MCF 10A (cell line): ENCODE data around the gene CTPS2. TPM values are rescaled to one million over a fixed set of nuclear protein-coding genes. Genes with fewer than 3 reads are reported as not detected.
"Not testable (repeated sequence)": the region's sequence is repeated elsewhere in the genome, so short reads cannot be mapped to it uniquely, and the experiment has no call there.

Experiments used
- Bru-seq: library from RNA; stranded (reverse); fragments of 400-500 nt; gene quantifications from one replicate; lab custom pipeline; 2021; lab: Mats Ljungman, UMichigan
- BruChase-seq, 2 experiments: library from RNA; stranded (reverse); fragments of 400-500 nt; gene quantifications; one replicate each; lab custom pipeline; 2021; lab: Mats Ljungman, UMichigan
- BruUV-seq: library from RNA; stranded (reverse); fragments of 400-500 nt; replicated peaks from 2 replicates; lab custom pipeline; 2021; lab: Mats Ljungman, UMichigan
- CTCF ChIA-PET: fragments of 300-600 bp; sonication (Branson Sonifier 250); formaldehyde crosslinking; extraction: SDS; loops from one replicate; lab custom pipeline; 2021; ENCODE audit warnings: antibody characterized with exemption, inconsistent platforms; lab: Yijun Ruan, JAX
- POLR2A ChIA-PET: fragments of 300-600, 350-650 bp; sonication (Branson Sonifier 250); formaldehyde crosslinking; extraction: SDS; loops from one replicate; lab custom pipeline; 2020; ENCODE audit warnings: antibody characterized with exemption, inconsistent platforms; lab: Yijun Ruan, JAX
- DNase-seq: peaks from one replicate; pipeline ENCODE4 v3.0.0-alpha.2; 2018; ENCODE audit not compliant: unreplicated experiment
- H3K27ac Mint-ChIP-seq: one replicate; pipeline ENCODE4 v1.8.0; 2022; ENCODE audit warnings: mild to moderate bottlenecking, low read depth, mixed read lengths; ENCODE audit not compliant: unreplicated experiment
- H3K27me3 Mint-ChIP-seq: one replicate; pipeline ENCODE4 v1.8.0; 2022; ENCODE audit warnings: mixed read lengths; ENCODE audit not compliant: insufficient read depth, unreplicated experiment
- H3K36me3 Mint-ChIP-seq: one replicate; pipeline ENCODE4 v1.8.0; 2022; ENCODE audit warnings: mild to moderate bottlenecking, moderate library complexity, mixed read lengths; ENCODE audit not compliant: insufficient read depth, unreplicated experiment
- H3K4me1 Mint-ChIP-seq: one replicate; pipeline ENCODE4 v1.8.0; 2022; ENCODE audit warnings: mixed read lengths; ENCODE audit not compliant: insufficient read depth, unreplicated experiment
- H3K4me3 Mint-ChIP-seq: one replicate; pipeline ENCODE4 v1.8.0; 2022; ENCODE audit warnings: mild to moderate bottlenecking, moderate library complexity, mixed read lengths; ENCODE audit not compliant: unreplicated experiment
- H3K9me3 Mint-ChIP-seq: one replicate; pipeline ENCODE4 v1.8.0; 2022; ENCODE audit warnings: mixed read lengths; ENCODE audit not compliant: unreplicated experiment
- CTCF ChIP-seq: fragments of 200-600 bp; IDR thresholded peaks from one replicate; pipeline ENCODE4 v1.8.0; 2022; ENCODE audit warnings: antibody characterized with exemption, mild to moderate bottlenecking; ENCODE audit not compliant: unreplicated experiment
- intact Hi-C: fragments of 100-400 bp; cut with micrococcal nuclease; formaldehyde crosslinking; loops from 2 replicates; pipeline ENCODE4 v1.14.1; 2022
- long read RNA-seq: library from polyadenylated mRNA; stranded (forward); transcript quantifications from one replicate; pipeline ENCODE4 v2.0.0, GENCODE V29; 2022
- total RNA-seq: library from RNA; stranded (reverse); gene quantifications from 2 replicates; pipeline ENCODE4 v1.2.3, GENCODE V29; 2022

CTPS2 gene
- 5.3 and 5.5 TPM in 2 replicates for total RNA-seq
- Bru-seq, nascent RNA: percentile 47 among the genes with signal in this experiment
- percentile 51 among the genes with signal in this experiment for BruChase-seq, experiment 1, labeled RNA remaining after a 6-hour chase
- BruChase-seq, experiment 2, labeled RNA remaining after a 2-hour chase: percentile 52 among the genes with signal in this experiment
- long read RNA-seq, transcript CTPS2-201 (19 exons, 3,629 nt): major isoform, 12 of 17 reads
- long read RNA-seq, partial matches to known transcripts: 1 of 17 reads
- long read RNA-seq, other reads (novel, unspliced or antisense): 3 of 17 reads

GRCh38 chrX:16712548-16713155 is at the start of gene CTPS2:
Gene CTPS2 (minus strand): TSS chrX:16712669. CDS start chrX:16702902, 9,767 bp downstream.
- Mint-ChIP-seq H3K4me3 (peak within 1 kb of the TSS; percentile 86), H3K36me3 (peaks cover 4% of the 10 kb centered on the region), H3K27me3 (peaks cover 41% of the 10 kb centered on the region), H3K4me1 (no peaks in the 10 kb centered on the region), H3K9me3 (no peaks in the 10 kb centered on the region), H3K27ac (peak within 1 kb of the TSS; percentile 63)
- peak; percentile 67 for DNase-seq
- no peak for TF ChIP-seq CTCF
- POLR2A ChIA-PET: interaction anchor here (0.6 to 1.5 kb wide), 6 partner anchors 8 to 1039 kb away, joined by 3 to 7 read pairs (median 3); no protein-coding TSS in a partner anchor
- BruUV-seq: no TSS peak
- CTCF ChIA-PET: interaction anchor here (0.6 to 0.7 kb wide), 2 partner anchors 170 to 1036 kb away, joined by 3 to 7 read pairs; no protein-coding TSS in a partner anchor
- intact Hi-C loops: no loop called here

- BruUV-seq, H3K27ac Mint-ChIP-seq, intact Hi-C loops, DNase-seq, H3K9me3 Mint-ChIP-seq, CTCF ChIA-PET, H3K27me3 Mint-ChIP-seq, POLR2A ChIA-PET, H3K4me3 Mint-ChIP-seq, H3K4me1 Mint-ChIP-seq: not testable (repeated sequence)
- H3K36me3 Mint-ChIP-seq: peaks cover 62% of the 10 kb centered on the region
These were observed 49.0 kb upstream of the CTPS2 start for GRCh38 chrX:16761500-16761899.

GRCh38 chrX:16756724-16757123 is 44.3 kb upstream of the CTPS2 start:
- BruUV-seq: no TSS peak
- H3K36me3 Mint-ChIP-seq: peaks cover 96% of the 10 kb centered on the region
- CTCF ChIA-PET: interaction anchor here (0.7 kb wide), 1 partner anchor 43 kb away, joined by 3 read pairs; no protein-coding TSS in a partner anchor

GRCh38 chrX:16754019-16754418 is 41.5 kb upstream of the CTPS2 start:
- POLR2A ChIA-PET: interaction anchor here (0.6 to 1.5 kb wide), 2 partner anchors 34 to 36 kb away, joined by 3 to 6 read pairs; partner anchors contain the start of gene SYAP1
- Mint-ChIP-seq H3K36me3 (peaks cover 91% of the 10 kb centered on the region), H3K4me1 (no peaks in the 10 kb centered on the region), H3K4me3 (no peak overlapping the region), H3K27me3 (no peaks in the 10 kb centered on the region), H3K27ac (no peak overlapping the region), H3K9me3 (no peaks in the 10 kb centered on the region)
- TF ChIP-seq CTCF: no peak
- CTCF ChIA-PET: no interaction called here
- no peak for DNase-seq
- no TSS peak for BruUV-seq
- intact Hi-C loops: no loop called here

More at GRCh38 chrX:16756724-16757123, 44.3 kb upstream of the CTPS2 start:
- no peaks in the 10 kb centered on the region for H3K9me3 Mint-ChIP-seq
- POLR2A ChIA-PET: interaction anchor here (1.1 to 2.5 kb wide), 2 partner anchors 10 to 15 kb away, joined by 5 to 9 read pairs; no protein-coding TSS in a partner anchor
- no peak overlapping the region for H3K27ac Mint-ChIP-seq
- no peak for TF ChIP-seq CTCF
- H3K4me1 Mint-ChIP-seq: no peaks in the 10 kb centered on the region
- no peak overlapping the region for H3K4me3 Mint-ChIP-seq
- H3K27me3 Mint-ChIP-seq: no peaks in the 10 kb centered on the region
- intact Hi-C loops: no loop called here
- DNase-seq: no peak
